Measurements from ENCODE around the gene UCN2.
A peak's percentile ranks its signal among the peaks of the same experiment; 100 is the strongest.

The UCN2 gene

GRCh38 chr3:48588230-48588629 lies 24.6 kb upstream of the UCN2 start:
- no peak for DNase-seq

GRCh38 chr3:48587686-48588085 lies 24.1 kb upstream of the UCN2 start:
- no peak for DNase-seq

GRCh38 chr3:48585411-48585810 lies 21.8 kb upstream of the UCN2 start:
- DNase-seq, result no peak

GRCh38 chr3:48584836-48585235 lies 21.3 kb upstream of the UCN2 start:
- DNase-seq, result no peak

GRCh38 chr3:48581621-48582481 lies 18.3 kb upstream of the UCN2 start:
- DNase-seq, result no peak

GRCh38 chr3:48576647-48577046 lies 13.1 kb upstream of the UCN2 start:
- no peak for DNase-seq

- DNase-seq, result no peak
Measured at GRCh38 chr3:48575366-48575765, 11.8 kb upstream of the UCN2 start.

- no peak for DNase-seq
Measured at GRCh38 chr3:48573973-48574585, 10.5 kb upstream of the UCN2 start.

- DNase-seq, result no peak
Measured at GRCh38 chr3:48572517-48572916, 8.9 kb upstream of the UCN2 start.

GRCh38 chr3:48571938-48572337 lies 8.4 kb upstream of the UCN2 start:
- DNase-seq, result no peak

- DNase-seq, result no peak
Measured at GRCh38 chr3:48569808-48570450, 6.3 kb upstream of the UCN2 start.

GRCh38 chr3:48569400-48569799 lies 5.8 kb upstream of the UCN2 start:
- DNase-seq, result no peak

GRCh38 chr3:48568476-48568875 lies 4.9 kb upstream of the UCN2 start:
- DNase-seq, result no peak

GRCh38 chr3:48567500-48567899 lies 3.9 kb upstream of the UCN2 start:
- no peak for DNase-seq

- no peak for DNase-seq
Measured at GRCh38 chr3:48567090-48567489, 3.5 kb upstream of the UCN2 start.

GRCh38 chr3:48566401-48566760 lies 2.8 kb upstream of the UCN2 start:
- no peak for DNase-seq

GRCh38 chr3:48565591-48566400 lies 2.2 kb upstream of the UCN2 start:
- peak; percentile 21 to 36 for DNase-seq

GRCh38 chr3:48565186-48565585 lies 1.6 kb upstream of the UCN2 start:
- DNase-seq, result no peak

GRCh38 chr3:48564667-48565066 lies 1.1 kb upstream of the UCN2 start:
- no peak for DNase-seq

- DNase-seq, result peak; percentile 15 to 31
Measured at GRCh38 chr3:48564022-48564421, 441 bp upstream of the UCN2 start.

- no peak for DNase-seq
Measured at GRCh38 chr3:48562367-48563095, 1.1 kb downstream of the UCN2 start.

- no peak for DNase-seq
Measured at GRCh38 chr3:48561045-48561736, 2.4 kb downstream of the UCN2 start.
